HepG2 (cell line): ENCODE data around the gene PEX3. TPM values are rescaled to one million over a fixed set of nuclear protein-coding genes. Genes with fewer than 3 reads are reported as not detected.

Source experiments
- ERF ChIP-seq: IDR thresholded peaks from 2 replicates; pipeline ENCODE4 v1.6.1; 2018; ENCODE audit warnings: missing biosample characterization, missing genetic modification reagents
- HNF4G ChIP-seq, 2 experiments: sonication (generic) in 1 of 2; formaldehyde crosslinking in 1 of 2; IDR thresholded peaks; 2 replicates each; pipeline versions ENCODE4 v1.4.0 to v1.6.1; 2011 to 2020; ENCODE audit warnings: borderline replicate concordance in 2 of 2, low read depth in 2 of 2, mild to moderate bottlenecking in 2 of 2, low read length in 1 of 2, missing genetic modification reagents in 1 of 2, moderate library complexity in 1 of 2
- MIER3 ChIP-seq: IDR thresholded peaks from 2 replicates; pipeline ENCODE4 v1.6.1; 2016; ENCODE audit warnings: missing compliant biosample characterization, borderline replicate concordance
- PRDM15 ChIP-seq: sonication (generic); formaldehyde crosslinking; IDR thresholded peaks from 2 replicates; pipeline ENCODE4 v1.4.0; 2020; ENCODE audit warnings: missing genetic modification reagents
- RCOR2 ChIP-seq: IDR thresholded peaks from 2 replicates; pipeline ENCODE4 v1.6.1; 2016; ENCODE audit warnings: missing biosample characterization, missing genetic modification reagents
- RFXANK ChIP-seq: IDR thresholded peaks from 2 replicates; pipeline ENCODE4 v1.6.1; 2016
- SRY ChIP-seq: sonication (generic); formaldehyde crosslinking; IDR thresholded peaks from 2 replicates; pipeline ENCODE4 v1.8.0; 2022; ENCODE audit warnings: mild to moderate bottlenecking, missing genetic modification reagents
- ZNF569 ChIP-seq: sonication (generic); formaldehyde crosslinking; IDR thresholded peaks from 2 replicates; pipeline ENCODE4 v1.5.0; 2020; ENCODE audit warnings: mild to moderate bottlenecking, missing genetic modification reagents, moderate library complexity, borderline replicate concordance
- ZNF800 ChIP-seq: sonication (generic); formaldehyde crosslinking; IDR thresholded peaks from 2 replicates; pipeline ENCODE4 v1.4.0; 2020; ENCODE audit warnings: missing genetic modification reagents
- polyA plus RNA-seq, 8 experiments: library from polyadenylated mRNA; depleted of rRNA in 3 of 8; stranded (reverse) in 7 of 8; unstranded in 1 of 8; fragments of >200 nt; fragmentation: Illumina TruSeq in 4 of 8; extraction: Trizol in 4 of 8; gene quantifications; 2 replicates each; pipeline versions ENCODE4 v1.2.1 to v1.2.3, GENCODE V29; 2011 to 2016; ENCODE audit warnings: low read depth in 4 of 8, missing spikeins in 1 of 8, mixed read lengths in 1 of 8; ENCODE audit not compliant: insufficient read depth in 1 of 8
- total RNA-seq, 5 experiments: library from RNA; depleted of rRNA; stranded (reverse); fragments of >200 nt; fragmentation: Illumina TruSeq; extraction: Trizol; gene quantifications; 2 replicates each; pipeline ENCODE4 v1.2.3, GENCODE V29; 2016; ENCODE audit warnings: low read depth in 1 of 5

The PEX3 gene
- total and polyA plus RNA-seq, 2 of the 13 experiments (the other 11 are each of a cell fraction or from before 2014, with no cell fraction given), result 30.9 to 40.8 TPM

GRCh38 chr6:143410859-143411270, 39.7 kb upstream of the PEX3 start (continued):
- TF ChIP-seq ZNF800 (CRISPR knock-in tag) (0 out of 2 replicates have a peak, but pooled peaks have one; percentile 33), RFXANK (CRISPR knock-in tag) (0 out of 2 replicates have a peak, but pooled peaks have one; percentile 47), RCOR2 (CRISPR knock-in tag) (peak; percentile 91), ERF (CRISPR knock-in tag) (0 out of 2 replicates have a peak, but pooled peaks have one; percentile 19), MIER3 (peak; percentile 47; the same call in 1 of the 2 replicates), SRY (CRISPR knock-in tag) (no peak), ZNF569 (CRISPR knock-in tag) (no peak), PRDM15 (CRISPR knock-in tag) (no peak), HNF4G (IDR thresholded peaks at IDR 0.05; ENCODE audit: borderline replicate concordance, low read depth, low read length) (peak; percentile 77), HNF4G (CRISPR knock-in tag; IDR thresholded peaks at IDR 0.05; ENCODE audit: borderline replicate concordance, low read depth) (no peak)
